ENCODE results near the gene ZNF865.
A peak's percentile ranks its signal among the peaks of the same experiment; 100 is the strongest.
"Not testable (repeated sequence)": the region's sequence is repeated elsewhere in the genome, so short reads cannot be mapped to it uniquely, and the experiment has no call there.

ZNF865 gene
- 3.4 to 10.9 reads per million in 2 experiments for total RNA-seq

GRCh38 chr19:55605637-55606470 is at the start of gene ZNF865:
Gene ZNF865 (plus strand): TSS chr19:55605647. CDS start chr19:55613619, 7,972 bp downstream.
- DNase-seq (ENCODE audit: low read depth): peak; percentile 58

- DNase-seq (ENCODE audit: low read depth): no peak
Measured at GRCh38 chr19:55559684-55560083, 45.8 kb upstream of the ZNF865 start.

- DNase-seq (ENCODE audit: low read depth): no peak
Measured at GRCh38 chr19:55563261-55563690, 42.2 kb upstream of the ZNF865 start.

GRCh38 chr19:55566823-55567222 is 38.6 kb upstream of the ZNF865 start:
- no peak for DNase-seq (ENCODE audit: low read depth)

- no peak for DNase-seq (ENCODE audit: low read depth)
Measured at GRCh38 chr19:55567708-55568328, 37.6 kb upstream of the ZNF865 start.

- not testable (repeated sequence) for DNase-seq (ENCODE audit: low read depth)
Measured at GRCh38 chr19:55569477-55569876, 36.0 kb upstream of the ZNF865 start.

GRCh38 chr19:55573929-55574328 is 31.5 kb upstream of the ZNF865 start:
- not testable (repeated sequence) for DNase-seq (ENCODE audit: low read depth)

- DNase-seq (ENCODE audit: low read depth): no peak
Measured at GRCh38 chr19:55576746-55577145, 28.7 kb upstream of the ZNF865 start.

GRCh38 chr19:55578031-55578760 is 27.3 kb upstream of the ZNF865 start:
- DNase-seq (ENCODE audit: low read depth): no peak

- no peak for DNase-seq (ENCODE audit: low read depth)
Measured at GRCh38 chr19:55578761-55579747, 26.4 kb upstream of the ZNF865 start.

GRCh38 chr19:55579766-55580621 is 25.5 kb upstream of the ZNF865 start:
- DNase-seq (ENCODE audit: low read depth): no peak

- DNase-seq (ENCODE audit: low read depth): peak; percentile 58
Measured at GRCh38 chr19:55580628-55581144, 24.8 kb upstream of the ZNF865 start, which contains the start of gene ZNF579. Gene ZNF579 (minus strand): TSS chr19:55580848. CDS start chr19:55579639, 1,209 bp downstream.

- DNase-seq (ENCODE audit: low read depth): no peak
Measured at GRCh38 chr19:55581145-55581822, 24.2 kb upstream of the ZNF865 start.

- no peak for DNase-seq (ENCODE audit: low read depth)
Measured at GRCh38 chr19:55581823-55582223, 23.6 kb upstream of the ZNF865 start.

GRCh38 chr19:55582284-55582683 is 23.2 kb upstream of the ZNF865 start:
- DNase-seq (ENCODE audit: low read depth): not testable (repeated sequence)

- DNase-seq (ENCODE audit: low read depth): not testable (repeated sequence)
Measured at GRCh38 chr19:55583897-55584296, 21.6 kb upstream of the ZNF865 start.

- no peak for DNase-seq (ENCODE audit: low read depth)
Measured at GRCh38 chr19:55584871-55585270, 20.6 kb upstream of the ZNF865 start.

GRCh38 chr19:55585658-55586339 is 19.6 kb upstream of the ZNF865 start:
- DNase-seq (ENCODE audit: low read depth): peak; percentile 36

All from T follicular helper cell (primary cell).